PC-9 (cell line): ENCODE results near the gene BTBD17. TPM values are rescaled to one million over a fixed set of nuclear protein-coding genes. Genes with fewer than 3 reads are reported as not detected.

Experiments
- BruUV-seq: library from RNA; stranded (reverse); fragments of 400-500 nt; replicated peaks from 2 replicates; lab custom pipeline; 2021; lab: Mats Ljungman, UMichigan
- CTCF ChIA-PET: fragments of 300-600 bp; sonication (Branson Sonifier 250); formaldehyde crosslinking; loops from one replicate; lab custom pipeline; 2022; ENCODE audit warnings: antibody characterized with exemption; lab: Charles Lee
- POLR2A ChIA-PET: fragments of 300-600 bp; sonication (Branson Sonifier 250); formaldehyde crosslinking; loops from one replicate; lab custom pipeline; 2022; ENCODE audit warnings: antibody characterized with exemption; ENCODE audit not compliant: unreplicated experiment; lab: Charles Lee
- DNase-seq, 2 experiments: peaks; one replicate each; pipeline versions ENCODE4 v3.0.0 to v3.0.0-alpha.2; 2015 to 2022; ENCODE audit warnings: mixed read lengths in 1 of 2
- H2AFZ ChIP-seq: fragments of 200-600 bp; sonication (generic); 2 replicates; pipeline ENCODE4 v1.8.1; 2017; ENCODE audit warnings: antibody characterized with exemption
- H3F3A ChIP-seq: fragments of 200-600 bp; sonication (generic); 2 replicates; pipeline ENCODE4 v1.8.1; 2017; ENCODE audit warnings: antibody characterized with exemption, mild to moderate bottlenecking, low read depth; ENCODE audit not compliant: insufficient read depth
- H3K27ac ChIP-seq: fragments of 200-600 bp; sonication (generic); 2 replicates; pipeline ENCODE4 v1.6.1; 2016; ENCODE audit warnings: mixed run types
- H3K27me3 ChIP-seq: fragments of 200-600 bp; sonication (generic); 2 replicates; pipeline ENCODE4 v1.6.1; 2016; ENCODE audit warnings: low read depth, mixed run types; ENCODE audit not compliant: insufficient read depth
- H3K36me3 ChIP-seq: fragments of 200-600 bp; sonication (generic); 2 replicates; pipeline ENCODE4 v1.6.1; 2016; ENCODE audit warnings: low read depth, mixed run types
- H3K4me1 ChIP-seq: fragments of 200-600 bp; sonication (generic); replicated peaks from 2 replicates; pipeline ENCODE4 v1.6.1; 2016; ENCODE audit warnings: mixed run types; ENCODE audit not compliant: insufficient read depth
- H3K4me2 ChIP-seq: fragments of 200-600 bp; sonication (generic); 2 replicates; pipeline ENCODE4 v1.6.1; 2017; ENCODE audit warnings: mixed run types
- H3K4me3 ChIP-seq: fragments of 200-600 bp; sonication (generic); 2 replicates; pipeline ENCODE4 v1.6.1; 2016; ENCODE audit warnings: mixed run types
- H3K79me2 ChIP-seq: fragments of 200-600 bp; sonication (generic); 2 replicates; pipeline ENCODE4 v1.6.1; 2017; ENCODE audit warnings: low read depth, mixed run types
- H3K9me2 ChIP-seq: fragments of 200-600 bp; sonication (generic); 2 replicates; pipeline ENCODE4 v1.8.1; 2017; ENCODE audit warnings: mild to moderate bottlenecking; ENCODE audit not compliant: insufficient read depth
- H3K9me3 ChIP-seq: fragments of 200-600 bp; sonication (generic); 2 replicates; pipeline ENCODE4 v1.8.1; 2016; ENCODE audit warnings: low read depth; ENCODE audit not compliant: insufficient read depth
- H4K20me1 ChIP-seq: fragments of 200-600 bp; sonication (generic); 2 replicates; pipeline ENCODE4 v1.8.1; 2017; ENCODE audit not compliant: insufficient read depth
- CTCF ChIP-seq: fragments of 200-600 bp; sonication (generic); conservative IDR thresholded peaks from 2 replicates; pipeline ENCODE4 v1.6.1; 2017; ENCODE audit warnings: mixed run types, antibody characterized with exemption, mild to moderate bottlenecking, moderate library complexity
- EZH2 ChIP-seq: fragments of 200-600 bp; sonication (generic); IDR thresholded peaks from 2 replicates; pipeline ENCODE4 v1.8.0; 2017; ENCODE audit warnings: antibody characterized with exemption, low read depth
- intact Hi-C: fragments of 100-400 bp; cut with micrococcal nuclease; formaldehyde crosslinking; loops from one replicate; pipeline ENCODE4 v1.10.0; 2022; ENCODE audit not compliant: unreplicated experiment
- total RNA-seq: library from RNA; stranded (reverse); gene quantifications from 2 replicates; pipeline ENCODE4 v1.2.3, GENCODE V29; 2021

BTBD17 gene
- total RNA-seq, 1 experiment from 2014 or later = not detected

GRCh38 chr17:74339537-74340195 lies 22.0 kb downstream of the BTBD17 start:
- no peak for TF ChIP-seq CTCF
- Histone ChIP-seq H2AFZ (no peak overlapping the region), H3K9me2 (no peaks in the 10 kb centered on the region), H3K9me3 (no peaks in the 10 kb centered on the region), H4K20me1 (no peaks in the 10 kb centered on the region), H3K27ac (no peak overlapping the region), H3K4me2 (no peak overlapping the region), H3K4me1 (no peaks in the 10 kb centered on the region), H3K27me3 (peaks cover 97% of the 10 kb centered on the region), H3F3A (no peaks in the 10 kb centered on the region), H3K36me3 (no peaks in the 10 kb centered on the region), H3K4me3 (no peak overlapping the region), H3K79me2 (no peaks in the 10 kb centered on the region)
- ChIA-PET POLR2A (no interaction called here), CTCF (no interaction called here)
- no TSS peak for BruUV-seq
- no peak for DNase-seq
- intact Hi-C loops = no loop called here

GRCh38 chr17:74337834-74338500 lies 23.7 kb downstream of the BTBD17 start:
- CTCF ChIA-PET = no interaction called here
- Histone ChIP-seq H3K4me2 (no peak overlapping the region), H3K9me3 (no peaks in the 10 kb centered on the region), H3K9me2 (no peaks in the 10 kb centered on the region), H2AFZ (no peak overlapping the region), H3F3A (no peaks in the 10 kb centered on the region), H3K79me2 (no peaks in the 10 kb centered on the region), H3K36me3 (no peaks in the 10 kb centered on the region), H4K20me1 (no peaks in the 10 kb centered on the region), H3K4me1 (no peaks in the 10 kb centered on the region), H3K4me3 (no peak overlapping the region), H3K27ac (no peak overlapping the region), H3K27me3 (peaks cover 96% of the 10 kb centered on the region)
- POLR2A ChIA-PET = no interaction called here
- BruUV-seq = no TSS peak
- TF ChIP-seq CTCF (no peak), EZH2 (no peak)
- intact Hi-C loops = no loop called here
- DNase-seq = no peak

GRCh38 chr17:74336307-74336706 lies 25.4 kb downstream of the BTBD17 start:
- ChIA-PET CTCF (no interaction called here), POLR2A (no interaction called here)
- no peaks in the 10 kb centered on the region for H3K9me2 ChIP-seq
- TF ChIP-seq CTCF (no peak), EZH2 (no peak)
- no peaks in the 10 kb centered on the region for H3K9me3 ChIP-seq
- no peak for DNase-seq
- no peaks in the 10 kb centered on the region for H3K79me2 ChIP-seq
- intact Hi-C loops = no loop called here
- H3F3A ChIP-seq = no peaks in the 10 kb centered on the region
- no peaks in the 10 kb centered on the region for H3K36me3 ChIP-seq
- no peak overlapping the region for H3K4me2 ChIP-seq
- no peak overlapping the region for H3K27ac ChIP-seq
- no peak overlapping the region for H3K4me3 ChIP-seq
- no peak overlapping the region for H2AFZ ChIP-seq
- peaks cover 91% of the 10 kb centered on the region for H3K27me3 ChIP-seq
- H4K20me1 ChIP-seq = no peaks in the 10 kb centered on the region
- no TSS peak for BruUV-seq
- H3K4me1 ChIP-seq = no peaks in the 10 kb centered on the region
